ENCODE data around the gene INO80.

GRCh38 chr15:40937762-40938535, 178.1 kb downstream of the INO80 start:
- TF ChIP-seq CTCF (conservative IDR thresholded peaks at IDR 0.05; ENCODE audit: low read depth, low read length), result peak; percentile 45
- no peak for TF ChIP-seq EZH2 (IDR thresholded peaks at IDR 0.05; ENCODE audit: borderline replicate concordance, low read depth, low read length, poor library complexity, severe bottlenecking)

All from A673 (cell line).